Measurements from ENCODE around the gene L3HYPDH. TPM values are rescaled to one million over a fixed set of nuclear protein-coding genes. Genes with fewer than 3 reads are reported as not detected.

L3HYPDH gene
- total RNA-seq, 4 donors from 2014 or later, result 39.4 to 98.4 (median 71.7) TPM

- Histone ChIP-seq H3K4me3 (no peak overlapping the region), H3K27me3 (no peaks in the 10 kb centered on the region), H3K4me1 (no peaks in the 10 kb centered on the region), H3K36me3 (no peaks in the 10 kb centered on the region), H3K9me3 (no peaks in the 10 kb centered on the region), H3K27ac (no peak overlapping the region)
- no peak for DNase-seq
- intact Hi-C loops (cut with DNase I; ENCODE audit: low total_unique reads), result no loop called here
- TF ChIP-seq, protein P1, sequence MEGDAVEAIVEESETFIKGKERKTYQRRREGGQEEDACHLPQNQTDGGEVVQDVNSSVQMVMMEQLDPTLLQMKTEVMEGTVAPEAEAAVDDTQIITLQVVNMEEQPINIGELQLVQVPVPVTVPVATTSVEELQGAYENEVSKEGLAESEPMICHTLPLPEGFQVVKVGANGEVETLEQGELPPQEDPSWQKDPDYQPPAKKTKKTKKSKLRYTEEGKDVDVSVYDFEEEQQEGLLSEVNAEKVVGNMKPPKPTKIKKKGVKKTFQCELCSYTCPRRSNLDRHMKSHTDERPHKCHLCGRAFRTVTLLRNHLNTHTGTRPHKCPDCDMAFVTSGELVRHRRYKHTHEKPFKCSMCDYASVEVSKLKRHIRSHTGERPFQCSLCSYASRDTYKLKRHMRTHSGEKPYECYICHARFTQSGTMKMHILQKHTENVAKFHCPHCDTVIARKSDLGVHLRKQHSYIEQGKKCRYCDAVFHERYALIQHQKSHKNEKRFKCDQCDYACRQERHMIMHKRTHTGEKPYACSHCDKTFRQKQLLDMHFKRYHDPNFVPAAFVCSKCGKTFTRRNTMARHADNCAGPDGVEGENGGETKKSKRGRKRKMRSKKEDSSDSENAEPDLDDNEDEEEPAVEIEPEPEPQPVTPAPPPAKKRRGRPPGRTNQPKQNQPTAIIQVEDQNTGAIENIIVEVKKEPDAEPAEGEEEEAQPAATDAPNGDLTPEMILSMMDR (IDR thresholded peaks at IDR 0.05), result no peak
- TF ChIP-seq POLR2A (IDR thresholded peaks at IDR 0.05), result no peak
Observed at GRCh38 chr14:59511916-59512575, 27.8 kb upstream of the L3HYPDH start.

DNA sequence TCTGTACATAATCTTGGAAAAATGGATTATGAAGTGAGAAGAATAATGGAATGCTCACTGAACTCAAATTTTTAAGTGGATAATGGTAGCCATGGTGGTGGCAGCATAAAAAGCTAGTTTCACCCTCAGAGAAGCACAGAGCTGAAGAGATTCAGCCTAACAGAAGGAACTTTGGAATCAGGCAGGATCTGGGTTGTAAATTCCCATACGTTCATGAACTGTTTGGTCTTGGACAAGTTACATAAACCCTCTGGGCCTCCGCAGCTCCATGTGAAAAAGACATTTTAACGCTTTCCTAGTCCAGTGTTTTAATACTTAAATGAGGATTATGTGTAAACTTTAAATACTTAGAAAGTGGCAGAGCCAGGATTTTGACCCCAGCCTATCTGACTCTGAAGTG is 26.8 kb upstream of the L3HYPDH start:
- no peak overlapping the region for H3K27ac ChIP-seq
- H3K36me3 ChIP-seq, result no peaks in the 10 kb centered on the region
- intact Hi-C loops (cut with DNase I; ENCODE audit: low total_unique reads), result no loop called here
- no peaks in the 10 kb centered on the region for H3K9me3 ChIP-seq
- no peak overlapping the region for H3K4me3 ChIP-seq
- no peak for DNase-seq
- no peaks in the 10 kb centered on the region for H3K4me1 ChIP-seq
- no peak for TF ChIP-seq POLR2A (IDR thresholded peaks at IDR 0.05)
- TF ChIP-seq, protein P1 (IDR thresholded peaks at IDR 0.05), result no peak
- H3K27me3 ChIP-seq, result no peaks in the 10 kb centered on the region

GRCh38 chr14:59510001-59510400 is 25.8 kb upstream of the L3HYPDH start:
- TF ChIP-seq, protein P1 (IDR thresholded peaks at IDR 0.05), result no peak
- no peaks in the 10 kb centered on the region for H3K27me3 ChIP-seq
- H3K4me1 ChIP-seq, result no peaks in the 10 kb centered on the region
- H3K9me3 ChIP-seq, result no peaks in the 10 kb centered on the region
- DNase-seq, result no peak
- H3K36me3 ChIP-seq, result peaks cover 0 to 4% of the 10 kb centered on the region in 2 donors
- H3K27ac ChIP-seq, result no peak overlapping the region
- intact Hi-C loops (cut with DNase I; ENCODE audit: low total_unique reads), result no loop called here
- H3K4me3 ChIP-seq, result no peak overlapping the region

- Histone ChIP-seq H3K27me3 (no peaks in the 10 kb centered on the region), H3K27ac (no peak overlapping the region), H3K36me3 (peaks cover 0 to 4% of the 10 kb centered on the region in 2 donors), H3K4me1 (no peaks in the 10 kb centered on the region), H3K4me3 (no peak overlapping the region), H3K9me3 (no peaks in the 10 kb centered on the region)
- TF ChIP-seq POLR2A (IDR thresholded peaks at IDR 0.05), result no peak
- TF ChIP-seq, protein P1 (IDR thresholded peaks at IDR 0.05), result no peak
- intact Hi-C loops (cut with DNase I; ENCODE audit: low total_unique reads), result no loop called here
- no peak for DNase-seq
Observed at GRCh38 chr14:59509101-59509500, 24.9 kb upstream of the L3HYPDH start.

DNA sequence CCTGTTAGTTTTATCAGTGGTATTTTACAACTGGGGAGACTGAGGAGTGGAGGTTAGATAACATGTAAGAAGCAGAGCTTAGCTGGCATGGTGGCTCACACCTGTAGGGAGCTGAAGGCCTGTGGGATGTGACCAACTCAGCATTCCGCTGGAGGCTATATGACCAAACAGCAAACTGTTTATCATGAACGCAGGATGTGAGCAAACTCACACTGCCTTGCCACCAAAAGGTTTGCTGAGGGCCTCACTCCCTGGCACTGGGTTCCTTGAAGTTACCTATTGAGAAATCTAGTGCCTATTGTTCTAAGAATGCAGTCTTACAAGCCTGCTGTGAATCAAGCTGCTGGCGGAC is 23.5 kb upstream of the L3HYPDH start:
- intact Hi-C loops (cut with DNase I; ENCODE audit: low total_unique reads), result no loop called here
- DNase-seq, result no peak
- H3K27ac ChIP-seq, result no peak overlapping the region

More for the DNA sequence above, 23.5 kb upstream of the L3HYPDH start:
- Histone ChIP-seq H3K27me3 (no peaks in the 10 kb centered on the region), H3K4me3 (no peak overlapping the region), H3K36me3 (peaks cover 0 to 4% of the 10 kb centered on the region in 2 donors), H3K4me1 (no peaks in the 10 kb centered on the region), H3K9me3 (no peaks in the 10 kb centered on the region)
- TF ChIP-seq POLR2A (IDR thresholded peaks at IDR 0.05), result no peak
- TF ChIP-seq, protein P1 (IDR thresholded peaks at IDR 0.05), result no peak
